DOHH2 (cell line): Measurements from ENCODE around the gene FBXL17.

Experiments
- H3F3A ChIP-seq: fragments of 200-600 bp; sonication (generic), shearing (Covaris generic); 2 replicates; pipeline ENCODE4 v1.6.0; 2016; ENCODE audit warnings: antibody characterized with exemption, mild to moderate bottlenecking; ENCODE audit not compliant: control insufficient read depth, insufficient read depth
- H3K27ac ChIP-seq: fragments of 200-600 bp; sonication (generic); 2 replicates; pipeline ENCODE4 v1.5.1; 2014; ENCODE audit warnings: low read depth, mild to moderate bottlenecking, low read length, moderate library complexity
- H3K27me3 ChIP-seq: fragments of 200-600 bp; sonication (generic); 2 replicates; pipeline ENCODE4 v1.6.1; 2014; ENCODE audit warnings: mild to moderate bottlenecking, low read length, mixed read lengths; ENCODE audit not compliant: control insufficient read depth
- H3K36me3 ChIP-seq: fragments of 200-600 bp; sonication (generic); 2 replicates; pipeline ENCODE4 v1.6.1; 2014; ENCODE audit warnings: mild to moderate bottlenecking, low read length, moderate library complexity, mixed read lengths; ENCODE audit not compliant: control insufficient read depth
- H3K4me1 ChIP-seq: fragments of 200-600 bp; sonication (generic); 2 replicates; pipeline ENCODE4 v1.6.1; 2014; ENCODE audit warnings: mild to moderate bottlenecking, low read length, mixed read lengths; ENCODE audit not compliant: control insufficient read depth
- H3K4me2 ChIP-seq: fragments of 200-600 bp; sonication (generic); 2 replicates; pipeline ENCODE4 v1.6.0; 2014; ENCODE audit warnings: mild to moderate bottlenecking, low read length, moderate library complexity
- H3K4me3 ChIP-seq: fragments of 200-600 bp; sonication (generic); 2 replicates; pipeline ENCODE4 v1.5.1; 2014; ENCODE audit warnings: mild to moderate bottlenecking, low read length, mixed read lengths
- H3K79me2 ChIP-seq: fragments of 200-600 bp; sonication (generic); 2 replicates; pipeline ENCODE4 v1.6.1; 2014; ENCODE audit warnings: mild to moderate bottlenecking, low read length, mixed read lengths; ENCODE audit not compliant: control insufficient read depth
- H3K9me2 ChIP-seq: fragments of 200-600 bp; sonication (generic); replicated peaks from 2 replicates; pipeline ENCODE4 v1.6.1; 2014; ENCODE audit warnings: mild to moderate bottlenecking, low read length, mixed read lengths; ENCODE audit not compliant: control insufficient read depth
- H3K9me3 ChIP-seq: fragments of 200-600 bp; sonication (generic); 2 replicates; pipeline ENCODE4 v1.6.1; 2014; ENCODE audit warnings: antibody characterized with exemption, low read length, mixed read lengths; ENCODE audit not compliant: control insufficient read depth, insufficient read depth
- H4K20me1 ChIP-seq: fragments of 200-600 bp; sonication (generic); 2 replicates; pipeline ENCODE4 v1.6.0; 2014; ENCODE audit warnings: low read depth, mild to moderate bottlenecking, antibody characterized with exemption, low read length, moderate library complexity; ENCODE audit not compliant: control insufficient read depth, insufficient read depth
- EZH2phosphoT487 ChIP-seq: fragments of 200-600 bp; sonication (generic); IDR thresholded peaks from 2 replicates; pipeline ENCODE4 v1.6.1; 2017; ENCODE audit warnings: borderline replicate concordance, mild to moderate bottlenecking, antibody characterized with exemption, low read length, moderate library complexity, mixed read lengths
- TF ChIP-seq, protein P1 (sequence below): fragments of 200-600 bp; sonication (generic); IDR thresholded peaks from one replicate; pipeline ENCODE4 v1.5.1; 2014; ENCODE audit warnings: antibody characterized with exemption, mild to moderate bottlenecking, low read depth, low read length; ENCODE audit not compliant: poor library complexity, severe bottlenecking

The FBXL17 gene

GRCh38 chr5:107864793-107865192 lies 517.1 kb downstream of the FBXL17 start:
- Histone ChIP-seq H4K20me1 (no peaks in the 10 kb centered on the region), H3K79me2 (no peaks in the 10 kb centered on the region), H3K27me3 (no peaks in the 10 kb centered on the region), H3K4me3 (no peak overlapping the region), H3F3A (no peaks in the 10 kb centered on the region), H3K27ac (no peak overlapping the region), H3K36me3 (no peaks in the 10 kb centered on the region), H3K4me1 (no peaks in the 10 kb centered on the region), H3K4me2 (no peak overlapping the region), H3K9me3 (no peaks in the 10 kb centered on the region), H3K9me2 (no peaks in the 10 kb centered on the region)
- no peak for TF ChIP-seq EZH2phosphoT487
- TF ChIP-seq, protein P1, sequence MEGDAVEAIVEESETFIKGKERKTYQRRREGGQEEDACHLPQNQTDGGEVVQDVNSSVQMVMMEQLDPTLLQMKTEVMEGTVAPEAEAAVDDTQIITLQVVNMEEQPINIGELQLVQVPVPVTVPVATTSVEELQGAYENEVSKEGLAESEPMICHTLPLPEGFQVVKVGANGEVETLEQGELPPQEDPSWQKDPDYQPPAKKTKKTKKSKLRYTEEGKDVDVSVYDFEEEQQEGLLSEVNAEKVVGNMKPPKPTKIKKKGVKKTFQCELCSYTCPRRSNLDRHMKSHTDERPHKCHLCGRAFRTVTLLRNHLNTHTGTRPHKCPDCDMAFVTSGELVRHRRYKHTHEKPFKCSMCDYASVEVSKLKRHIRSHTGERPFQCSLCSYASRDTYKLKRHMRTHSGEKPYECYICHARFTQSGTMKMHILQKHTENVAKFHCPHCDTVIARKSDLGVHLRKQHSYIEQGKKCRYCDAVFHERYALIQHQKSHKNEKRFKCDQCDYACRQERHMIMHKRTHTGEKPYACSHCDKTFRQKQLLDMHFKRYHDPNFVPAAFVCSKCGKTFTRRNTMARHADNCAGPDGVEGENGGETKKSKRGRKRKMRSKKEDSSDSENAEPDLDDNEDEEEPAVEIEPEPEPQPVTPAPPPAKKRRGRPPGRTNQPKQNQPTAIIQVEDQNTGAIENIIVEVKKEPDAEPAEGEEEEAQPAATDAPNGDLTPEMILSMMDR = no peak

GRCh38 chr5:107863125-107863524 lies 518.8 kb downstream of the FBXL17 start:
- Histone ChIP-seq H3K9me2 (no peaks in the 10 kb centered on the region), H3K4me2 (no peak overlapping the region), H3K36me3 (no peaks in the 10 kb centered on the region), H3K9me3 (no peaks in the 10 kb centered on the region), H4K20me1 (no peaks in the 10 kb centered on the region), H3K4me1 (no peaks in the 10 kb centered on the region), H3K27ac (no peak overlapping the region), H3K4me3 (no peak overlapping the region), H3K27me3 (no peaks in the 10 kb centered on the region), H3F3A (no peaks in the 10 kb centered on the region), H3K79me2 (no peaks in the 10 kb centered on the region)
- TF ChIP-seq, protein P1 = no peak
- no peak for TF ChIP-seq EZH2phosphoT487

GRCh38 chr5:107861565-107861964 lies 520.3 kb downstream of the FBXL17 start:
- Histone ChIP-seq H3K4me3 (no peak overlapping the region), H4K20me1 (no peaks in the 10 kb centered on the region), H3K79me2 (no peaks in the 10 kb centered on the region), H3K4me1 (no peaks in the 10 kb centered on the region), H3K9me2 (no peaks in the 10 kb centered on the region), H3K36me3 (no peaks in the 10 kb centered on the region), H3F3A (no peaks in the 10 kb centered on the region), H3K9me3 (no peaks in the 10 kb centered on the region), H3K27ac (no peak overlapping the region), H3K27me3 (no peaks in the 10 kb centered on the region), H3K4me2 (no peak overlapping the region)
- TF ChIP-seq, protein P1 = no peak
- TF ChIP-seq EZH2phosphoT487 = no peak

DNA sequence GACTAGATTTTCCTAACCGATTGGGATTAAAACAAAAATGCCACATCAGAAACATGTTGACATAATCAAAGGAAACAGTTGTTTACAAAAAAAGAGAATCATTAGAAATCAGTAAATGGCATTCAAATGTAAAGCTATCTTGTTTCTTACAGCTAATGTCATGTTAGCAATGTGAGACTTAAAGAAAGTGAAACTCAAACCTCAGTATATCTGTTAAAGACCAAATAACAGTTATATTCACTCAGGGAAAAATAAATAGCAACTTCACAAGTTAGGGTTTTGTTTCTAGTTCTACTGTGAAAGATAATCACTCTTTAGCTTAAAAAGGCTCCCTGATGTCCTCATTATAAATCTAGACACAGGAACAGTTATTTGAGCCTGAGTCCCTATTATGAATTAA lies 521.9 kb downstream of the FBXL17 start:
- no peaks in the 10 kb centered on the region for H3K79me2 ChIP-seq
- TF ChIP-seq EZH2phosphoT487 = no peak
- TF ChIP-seq, protein P1 = no peak
- no peaks in the 10 kb centered on the region for H4K20me1 ChIP-seq
- H3K27me3 ChIP-seq = no peaks in the 10 kb centered on the region
- H3K9me3 ChIP-seq = no peaks in the 10 kb centered on the region
- H3K4me1 ChIP-seq = no peaks in the 10 kb centered on the region
- H3K36me3 ChIP-seq = no peaks in the 10 kb centered on the region
- H3F3A ChIP-seq = no peaks in the 10 kb centered on the region
- H3K4me2 ChIP-seq = no peak overlapping the region
- H3K4me3 ChIP-seq = no peak overlapping the region
- H3K27ac ChIP-seq = no peak overlapping the region
- H3K9me2 ChIP-seq = no peaks in the 10 kb centered on the region
